ENCODE results near the gene ZNF486.
"Not testable (repeated sequence)": the region's sequence is repeated elsewhere in the genome, so short reads cannot be mapped to it uniquely, and the experiment has no call there.

The ZNF486 gene

GRCh38 chr19:20235156-20235555, 68.1 kb downstream of the ZNF486 start:
- no peak for DNase-seq

GRCh38 chr19:20237773-20238623, 71.0 kb downstream of the ZNF486 start:
- peak; percentile 92 for DNase-seq

- DNase-seq: no peak
Measured at GRCh38 chr19:20243629-20244028, 76.6 kb downstream of the ZNF486 start.

GRCh38 chr19:20244356-20244755, 77.3 kb downstream of the ZNF486 start:
- no peak for DNase-seq

GRCh38 chr19:20245309-20245708, 78.3 kb downstream of the ZNF486 start:
- DNase-seq: no peak

- DNase-seq: peak; percentile 69
Measured at GRCh38 chr19:20247016-20247683, 80.1 kb downstream of the ZNF486 start.

GRCh38 chr19:20248258-20248657, 81.2 kb downstream of the ZNF486 start:
- DNase-seq: not testable (repeated sequence)
